Thoracic aorta (tissue), 2 donors: Measurements from ENCODE around the gene DAAM2. TPM values are rescaled to one million over a fixed set of nuclear protein-coding genes. Genes with fewer than 3 reads are reported as not detected.

Source experiments
- ATAC-seq: fragments of 150-250 bp; one replicate; pipeline ENCODE4 v1.8.0; 2017; ENCODE audit warnings: low read depth; ENCODE audit not compliant: insufficient number of reproducible peaks, low FRiP score
- DNase-seq: peaks from one replicate; pipeline ENCODE4 v3.0.0-alpha.2; 2020; ENCODE audit warnings: low spot score
- H3K27ac ChIP-seq, 2 donors: fragments of 200-600 bp; sonication (generic); 1 replicate in 1 of 2; 2 replicates in 1 of 2; pipeline ENCODE4 v1.5.1; 2016; ENCODE audit warnings: mild to moderate bottlenecking in 2 of 2, moderate library complexity in 2 of 2
- H3K27me3 ChIP-seq: fragments of 200-600 bp; sonication (generic); replicated peaks from 2 replicates; pipeline ENCODE4 v1.6.0; 2016; ENCODE audit warnings: mild to moderate bottlenecking; ENCODE audit not compliant: insufficient read depth
- H3K36me3 ChIP-seq: fragments of 200-600 bp; sonication (generic); one replicate; pipeline ENCODE4 v1.5.1; 2016
- H3K4me1 ChIP-seq, 2 donors: fragments of 200-600 bp; sonication (generic); 1 replicate in 1 of 2; 2 replicates in 1 of 2; pipeline versions ENCODE4 v1.5.1 to v1.6.0; 2016; ENCODE audit warnings: low read depth in 2 of 2, mild to moderate bottlenecking in 1 of 2; ENCODE audit not compliant: control insufficient read depth in 1 of 2
- H3K4me3 ChIP-seq: fragments of 200-600 bp; sonication (generic); 2 replicates; pipeline ENCODE4 v1.5.1; 2016; ENCODE audit warnings: mild to moderate bottlenecking
- H3K9me3 ChIP-seq: fragments of 200-600 bp; sonication (generic); 2 replicates; pipeline ENCODE4 v1.5.1; 2016
- CTCF ChIP-seq: fragments of 200-600 bp; sonication (generic); IDR thresholded peaks from one replicate; pipeline ENCODE4 v1.5.1; 2019; ENCODE audit warnings: antibody characterized with exemption
- total RNA-seq, 2 donors: library from RNA; depleted of rRNA; stranded (reverse); fragments of >200 nt; gene quantifications; one replicate each; pipeline versions ENCODE4 v1.1.0 to v1.2.3, GENCODE V29; 2016

The DAAM2 gene
- total RNA-seq, 2 donors from 2014 or later = 61.5 to 71.5 TPM

DNA sequence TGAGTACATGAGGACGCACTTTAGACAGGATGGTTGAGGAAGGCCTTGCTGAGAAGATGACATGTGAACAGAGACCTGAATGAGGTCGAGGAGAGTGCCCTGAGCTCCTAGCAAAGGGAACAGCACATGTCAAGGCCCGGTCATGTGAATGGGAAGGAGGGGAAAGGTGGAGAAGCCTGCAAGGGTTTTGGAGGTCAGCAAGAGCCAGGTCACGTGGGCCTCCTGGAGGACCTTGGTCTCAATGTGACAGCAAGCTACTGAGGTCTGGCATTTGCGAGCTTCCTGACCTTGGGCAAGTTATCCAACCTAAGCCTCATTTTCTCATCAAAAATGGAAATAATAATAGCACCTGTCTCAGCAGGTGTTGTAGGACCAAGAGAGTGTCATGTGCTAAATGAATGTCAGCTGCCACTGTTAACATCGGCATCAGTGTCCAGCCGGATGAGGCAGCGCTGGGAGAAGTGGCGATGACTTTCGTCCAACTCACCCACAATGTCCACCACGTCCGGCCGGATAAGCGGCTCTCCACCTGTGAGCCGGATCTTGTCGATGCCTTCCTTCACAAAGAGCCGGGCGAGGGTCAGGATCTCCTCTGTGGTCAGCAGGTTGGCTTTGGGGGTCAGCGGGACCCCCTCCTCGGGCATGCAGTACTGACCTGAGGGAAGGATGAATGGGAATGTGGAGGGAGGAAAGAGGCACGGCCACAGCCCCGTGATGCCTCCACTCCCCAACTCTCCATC is 133.2 kb downstream of the DAAM2 start:
- ATAC-seq = no peak
- no peak overlapping the region for H3K27ac ChIP-seq
- no peak for DNase-seq
- H3K36me3 ChIP-seq = peaks cover 25% of the 10 kb centered on the region
- TF ChIP-seq CTCF = no peak
- no peaks in the 10 kb centered on the region for H3K27me3 ChIP-seq
- H3K4me1 ChIP-seq = peaks cover 27 to 57% of the 10 kb centered on the region in 2 donors
- no peak overlapping the region for H3K4me3 ChIP-seq
- no peaks in the 10 kb centered on the region for H3K9me3 ChIP-seq

DNA sequence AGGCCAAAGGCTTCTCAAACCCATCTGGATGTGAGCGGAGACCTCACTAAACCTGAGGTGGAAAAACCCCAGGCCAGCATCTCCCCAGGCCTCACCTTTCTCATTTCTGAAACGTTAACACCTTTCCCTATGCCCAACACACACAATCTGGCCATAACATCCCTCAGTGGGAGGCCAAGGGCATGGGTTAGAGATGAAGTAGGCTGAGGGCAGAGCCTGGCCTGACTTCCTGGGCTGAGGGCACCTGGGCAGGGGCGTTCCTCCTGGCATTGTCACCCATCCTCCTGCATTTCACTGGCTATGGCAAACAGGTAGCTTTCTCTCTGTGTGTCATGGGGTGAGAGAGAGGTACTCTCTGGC is 133.7 kb downstream of the DAAM2 start:
- no peaks in the 10 kb centered on the region for H3K27me3 ChIP-seq
- no peaks in the 10 kb centered on the region for H3K9me3 ChIP-seq
- no peak overlapping the region for H3K27ac ChIP-seq
- peaks cover 32 to 62% of the 10 kb centered on the region in 2 donors for H3K4me1 ChIP-seq
- peaks cover 25% of the 10 kb centered on the region for H3K36me3 ChIP-seq
- H3K4me3 ChIP-seq = no peak overlapping the region
- ATAC-seq = no peak
- TF ChIP-seq CTCF = no peak
- no peak for DNase-seq

DNA sequence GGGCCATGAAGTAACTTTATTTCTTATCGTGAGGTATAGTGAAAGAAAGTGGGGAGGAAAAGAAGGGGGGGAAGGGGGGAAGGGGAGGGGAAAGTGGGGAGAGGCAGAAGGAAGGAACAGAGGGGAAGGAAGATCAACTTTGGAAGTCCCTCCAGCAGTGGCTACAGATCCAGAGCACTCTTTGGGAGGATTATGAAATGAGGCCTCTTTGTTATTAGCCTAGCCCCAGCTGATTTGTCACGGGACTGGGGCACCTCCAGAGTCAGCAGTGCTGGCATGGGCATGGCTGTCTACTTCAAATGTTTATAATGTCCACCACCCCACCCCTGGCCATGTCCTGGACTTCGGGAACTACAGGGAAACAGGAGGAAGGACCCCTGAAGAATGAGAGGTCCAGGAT is 134.5 kb downstream of the DAAM2 start:
- TF ChIP-seq CTCF = no peak
- H3K9me3 ChIP-seq = no peaks in the 10 kb centered on the region
- peak overlapping the region; percentile 27 to 86 for H3K27ac ChIP-seq
- H3K4me1 ChIP-seq = peaks cover 36 to 70% of the 10 kb centered on the region in 2 donors
- H3K36me3 ChIP-seq = peaks cover 19% of the 10 kb centered on the region
- H3K4me3 ChIP-seq = no peak overlapping the region
- ATAC-seq (no peak), DNase-seq (no peak)
- H3K27me3 ChIP-seq = no peaks in the 10 kb centered on the region

- no peaks in the 10 kb centered on the region for H3K9me3 ChIP-seq
- TF ChIP-seq CTCF = no peak
- ATAC-seq (no peak), DNase-seq (no peak)
- H3K4me3 ChIP-seq = no peak overlapping the region
- no peaks in the 10 kb centered on the region for H3K27me3 ChIP-seq
- peak overlapping the region; percentile 27 to 86 for H3K27ac ChIP-seq
- peaks cover 41 to 75% of the 10 kb centered on the region in 2 donors for H3K4me1 ChIP-seq
- H3K36me3 ChIP-seq = peaks cover 15% of the 10 kb centered on the region
Measured at GRCh38 chr6:39927159-39927558, 135.0 kb downstream of the DAAM2 start.

GRCh38 chr6:39929039-39929732 is 137.0 kb downstream of the DAAM2 start:
- H3K36me3 ChIP-seq = peaks cover 15% of the 10 kb centered on the region
- peaks cover 35 to 72% of the 10 kb centered on the region in 2 donors for H3K4me1 ChIP-seq
- DNase-seq = no peak
- H3K9me3 ChIP-seq = no peaks in the 10 kb centered on the region
- no peak for TF ChIP-seq CTCF
- no peak overlapping the region for H3K4me3 ChIP-seq
- no peak for ATAC-seq
- H3K27me3 ChIP-seq = no peaks in the 10 kb centered on the region
- peak overlapping the region; percentile 10 to 86 for H3K27ac ChIP-seq
